BE2C (cell line): ENCODE measurements around the gene RBM33.

ENCODE experiments used
- DNase-seq: peaks from one replicate; pipeline ENCODE4 v3.0.0-alpha.2; 2020
- H3K27me3 ChIP-seq: fragments of 250-450 bp; sonication (Bioruptor Pico); 2 replicates; pipeline ENCODE4 v1.5.1; 2020; ENCODE audit warnings: mild to moderate bottlenecking
- H3K36me3 ChIP-seq: fragments of 250-450 bp; sonication (Bioruptor Pico); 2 replicates; pipeline ENCODE4 v1.5.1; 2020; ENCODE audit warnings: mild to moderate bottlenecking
- H3K4me1 ChIP-seq: fragments of 250-450 bp; sonication (Bioruptor Pico); 2 replicates; pipeline ENCODE4 v1.5.1; 2020
- H3K4me3 ChIP-seq: 2 replicates; pipeline ENCODE4 v1.5.1; 2011; ENCODE audit warnings: low read depth, low read length
- H3K9me3 ChIP-seq: fragments of 250-450 bp; sonication (Bioruptor Pico); 2 replicates; pipeline ENCODE4 v1.5.1; 2020
- TF ChIP-seq, protein P1 (sequence below): IDR thresholded peaks from 2 replicates; pipeline ENCODE4 v1.5.1; 2012; ENCODE audit warnings: mild to moderate bottlenecking, low read depth, low read length

The RBM33 gene

DNA sequence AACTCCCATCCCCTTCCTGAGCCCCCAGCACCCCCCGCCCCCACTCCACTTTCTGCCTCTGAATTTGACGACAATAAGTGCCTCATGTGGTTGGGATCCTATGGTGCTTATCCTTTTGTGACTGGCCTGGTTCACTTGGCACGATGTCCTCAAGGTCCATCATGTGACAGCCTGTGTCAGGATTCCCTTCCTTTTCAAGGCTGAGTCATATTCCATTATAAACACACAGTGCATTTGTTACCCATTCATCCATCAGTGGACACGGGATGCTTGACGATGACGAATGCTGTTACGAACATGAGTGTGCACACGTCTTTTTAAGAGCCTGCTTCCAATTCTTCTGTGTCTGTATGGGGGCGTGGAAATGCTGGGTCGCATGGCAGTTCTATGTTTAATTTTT, 141.1 kb downstream of the RBM33 start:
- peaks cover 12% of the 10 kb centered on the region for H3K27me3 ChIP-seq
- TF ChIP-seq, protein P1, sequence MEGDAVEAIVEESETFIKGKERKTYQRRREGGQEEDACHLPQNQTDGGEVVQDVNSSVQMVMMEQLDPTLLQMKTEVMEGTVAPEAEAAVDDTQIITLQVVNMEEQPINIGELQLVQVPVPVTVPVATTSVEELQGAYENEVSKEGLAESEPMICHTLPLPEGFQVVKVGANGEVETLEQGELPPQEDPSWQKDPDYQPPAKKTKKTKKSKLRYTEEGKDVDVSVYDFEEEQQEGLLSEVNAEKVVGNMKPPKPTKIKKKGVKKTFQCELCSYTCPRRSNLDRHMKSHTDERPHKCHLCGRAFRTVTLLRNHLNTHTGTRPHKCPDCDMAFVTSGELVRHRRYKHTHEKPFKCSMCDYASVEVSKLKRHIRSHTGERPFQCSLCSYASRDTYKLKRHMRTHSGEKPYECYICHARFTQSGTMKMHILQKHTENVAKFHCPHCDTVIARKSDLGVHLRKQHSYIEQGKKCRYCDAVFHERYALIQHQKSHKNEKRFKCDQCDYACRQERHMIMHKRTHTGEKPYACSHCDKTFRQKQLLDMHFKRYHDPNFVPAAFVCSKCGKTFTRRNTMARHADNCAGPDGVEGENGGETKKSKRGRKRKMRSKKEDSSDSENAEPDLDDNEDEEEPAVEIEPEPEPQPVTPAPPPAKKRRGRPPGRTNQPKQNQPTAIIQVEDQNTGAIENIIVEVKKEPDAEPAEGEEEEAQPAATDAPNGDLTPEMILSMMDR = no peak
- no peak for DNase-seq

GRCh38 chr7:155786491-155786890, 142.0 kb downstream of the RBM33 start:
- Histone ChIP-seq H3K4me3 (no peak overlapping the region), H3K27me3 (peaks cover 12% of the 10 kb centered on the region), H3K4me1 (no peaks in the 10 kb centered on the region), H3K36me3 (no peaks in the 10 kb centered on the region; the same call in 1 of the 2 replicates), H3K9me3 (no peaks in the 10 kb centered on the region)
- no peak for DNase-seq
- TF ChIP-seq, protein P1 = no peak

More for the DNA sequence above, 141.1 kb downstream of the RBM33 start:
- H3K4me1 ChIP-seq = no peaks in the 10 kb centered on the region
- no peaks in the 10 kb centered on the region for H3K9me3 ChIP-seq
- H3K36me3 ChIP-seq = no peaks in the 10 kb centered on the region; the same call in 1 of the 2 replicates
- H3K4me3 ChIP-seq = no peak overlapping the region

- peak overlapping the region; percentile 20; the same call in 1 of the 2 replicates for H3K4me3 ChIP-seq
- H3K36me3 ChIP-seq = no peaks in the 10 kb centered on the region; the same call in 1 of the 2 replicates
- H3K9me3 ChIP-seq = no peaks in the 10 kb centered on the region
- peaks cover 12% of the 10 kb centered on the region for H3K27me3 ChIP-seq
- no peak for DNase-seq
- TF ChIP-seq, protein P1 = no peak
- no peaks in the 10 kb centered on the region for H3K4me1 ChIP-seq
Observed at GRCh38 chr7:155787171-155787851, 142.8 kb downstream of the RBM33 start.

- TF ChIP-seq, protein P1 = no peak
- DNase-seq = no peak
- no peak overlapping the region for H3K4me3 ChIP-seq
Observed at GRCh38 chr7:155788616-155789000, 144.1 kb downstream of the RBM33 start.

GRCh38 chr7:155789001-155789725, 144.7 kb downstream of the RBM33 start:
- Histone ChIP-seq H3K36me3 (no peaks in the 10 kb centered on the region), H3K9me3 (no peaks in the 10 kb centered on the region; the same call in 1 of the 2 replicates), H3K4me3 (no peak overlapping the region), H3K27me3 (peaks cover 15% of the 10 kb centered on the region), H3K4me1 (no peaks in the 10 kb centered on the region)
- TF ChIP-seq, protein P1 = no peak
- DNase-seq = no peak

More at GRCh38 chr7:155788616-155789000, 144.1 kb downstream of the RBM33 start:
- no peaks in the 10 kb centered on the region for H3K4me1 ChIP-seq
- H3K36me3 ChIP-seq = no peaks in the 10 kb centered on the region; the same call in 1 of the 2 replicates
- H3K9me3 ChIP-seq = no peaks in the 10 kb centered on the region; the same call in 1 of the 2 replicates
- peaks cover 12% of the 10 kb centered on the region for H3K27me3 ChIP-seq

GRCh38 chr7:155790666-155791065, 146.2 kb downstream of the RBM33 start:
- TF ChIP-seq, protein P1 = no peak
- H3K4me1 ChIP-seq = no peaks in the 10 kb centered on the region
- DNase-seq = no peak
- H3K4me3 ChIP-seq = no peak overlapping the region
- H3K9me3 ChIP-seq = no peaks in the 10 kb centered on the region; the same call in 1 of the 2 replicates
- peaks cover 20% of the 10 kb centered on the region for H3K27me3 ChIP-seq
- no peaks in the 10 kb centered on the region for H3K36me3 ChIP-seq
